ENCODE results near the gene ST6GALNAC1.

ST6GALNAC1 gene

GRCh38 chr17:76575570-76575969 is 68.0 kb downstream of the ST6GALNAC1 start:
- no peak for DNase-seq

All from NCI-H446 (cell line).